WTC11 (cell line): ENCODE results near the gene TAS1R2.

ENCODE experiments used
- ATF2 ChIP-seq: sonication (generic); formaldehyde crosslinking; IDR thresholded peaks from 2 replicates; pipeline ENCODE4 v1.8.1; 2022; ENCODE audit warnings: low read depth, missing genetic modification reagents, borderline replicate concordance
- CTCF ChIP-seq: fragments of 200-600 bp; IDR thresholded peaks from 2 replicates; pipeline ENCODE4 v1.8.0; 2022; ENCODE audit warnings: antibody characterized with exemption
- ETV6 ChIP-seq: sonication (generic); formaldehyde crosslinking; IDR thresholded peaks from 2 replicates; pipeline ENCODE4 v1.8.1; 2022; ENCODE audit warnings: mild to moderate bottlenecking, missing genetic modification reagents
- FOXP4 ChIP-seq: sonication (generic); formaldehyde crosslinking; IDR thresholded peaks from 2 replicates; pipeline ENCODE4 v1.8.0; 2022; ENCODE audit warnings: mild to moderate bottlenecking, missing genetic modification reagents
- IRF2 ChIP-seq: sonication (generic); formaldehyde crosslinking; IDR thresholded peaks from 2 replicates; pipeline ENCODE4 v1.8.0; 2022; ENCODE audit warnings: low read depth, missing genetic modification reagents, borderline replicate concordance
- USF2 ChIP-seq: sonication (generic); formaldehyde crosslinking; IDR thresholded peaks from 2 replicates; pipeline ENCODE4 v1.8.1; 2023; ENCODE audit warnings: mild to moderate bottlenecking, missing genetic modification reagents, moderate library complexity
- ZBTB43 ChIP-seq: sonication (generic); formaldehyde crosslinking; IDR thresholded peaks from 2 replicates; pipeline ENCODE4 v1.8.1; 2023; ENCODE audit warnings: mild to moderate bottlenecking, missing genetic modification reagents

- no peak for TF ChIP-seq ETV6 (CRISPR knock-in tag)
- no peak for TF ChIP-seq CTCF
- no peak for TF ChIP-seq FOXP4
- TF ChIP-seq USF2 (CRISPR knock-in tag): no peak
- TF ChIP-seq ATF2 (CRISPR knock-in tag): no peak
- TF ChIP-seq IRF2: no peak
- no peak for TF ChIP-seq ZBTB43
Observed at GRCh38 chr1:18852501-18852900, 7.0 kb downstream of the TAS1R2 start.
